H9 (cell line): ENCODE results near the gene PTPRN2. TPM values are rescaled to one million over a fixed set of nuclear protein-coding genes. Genes with fewer than 3 reads are reported as not detected.
A peak's percentile ranks its signal among the peaks of the same experiment; 100 is the strongest.

Experiments
- DNase-seq: peaks from one replicate; pipeline ENCODE4 v3.0.0-alpha.2; 2017
- H2AFZ ChIP-seq: one replicate; pipeline ENCODE4 v1.6.1; 2013; ENCODE audit warnings: mild to moderate bottlenecking, low read length, control low read depth, moderate library complexity
- H2AK5ac ChIP-seq: 2 replicates; pipeline ENCODE4 v1.6.1; 2013; ENCODE audit warnings: low read length, control low read depth, mixed read lengths; ENCODE audit not compliant: insufficient read length
- H2BK120ac ChIP-seq: one replicate; pipeline ENCODE4 v1.6.1; 2013; ENCODE audit warnings: low read depth, mild to moderate bottlenecking, low read length, control low read depth, inconsistent platforms; ENCODE audit not compliant: poor library complexity, severe bottlenecking
- H2BK12ac ChIP-seq: 2 replicates; pipeline ENCODE4 v1.6.1; 2013; ENCODE audit warnings: low read length, control low read depth, mixed read lengths, low read depth; ENCODE audit not compliant: insufficient read length
- H2BK15ac ChIP-seq: 2 replicates; pipeline ENCODE4 v1.6.1; 2013; ENCODE audit warnings: low read depth, low read length, control low read depth
- H2BK20ac ChIP-seq: one replicate; pipeline ENCODE4 v1.6.1; 2013; ENCODE audit warnings: low read depth, mild to moderate bottlenecking, low read length, control low read depth, inconsistent platforms; ENCODE audit not compliant: poor library complexity, severe bottlenecking
- H2BK5ac ChIP-seq: 2 replicates; pipeline ENCODE4 v1.6.1; 2013; ENCODE audit warnings: low read length, control low read depth, mixed read lengths; ENCODE audit not compliant: insufficient read length
- H3K14ac ChIP-seq: 2 replicates; pipeline ENCODE4 v1.6.1; 2013; ENCODE audit warnings: low read length, control low read depth; ENCODE audit not compliant: insufficient read depth
- H3K18ac ChIP-seq: 2 replicates; pipeline ENCODE4 v1.6.1; 2013; ENCODE audit warnings: low read depth, mild to moderate bottlenecking, mixed read lengths, low read length, control low read depth; ENCODE audit not compliant: insufficient read length
- H3K23ac ChIP-seq: 2 replicates; pipeline ENCODE4 v1.6.1; 2013; ENCODE audit warnings: low read length, control low read depth, mixed read lengths, low read depth; ENCODE audit not compliant: insufficient read length
- H3K23me2 ChIP-seq: 2 replicates; pipeline ENCODE4 v1.6.1; 2013; ENCODE audit warnings: low read depth, mild to moderate bottlenecking, mixed read lengths, low read length, control low read depth; ENCODE audit not compliant: insufficient read length, poor library complexity, severe bottlenecking
- H3K27ac ChIP-seq: 2 replicates; pipeline ENCODE4 v1.5.1; 2013; ENCODE audit warnings: low read length, control low read depth, mixed read lengths, low read depth; ENCODE audit not compliant: insufficient read length
- H3K27me3 ChIP-seq: 2 replicates; pipeline ENCODE4 v1.6.1; 2013; ENCODE audit warnings: low read length, control low read depth, inconsistent platforms; ENCODE audit not compliant: insufficient read depth
- H3K4ac ChIP-seq: 2 replicates; pipeline ENCODE4 v1.6.1; 2013; ENCODE audit warnings: low read depth, mild to moderate bottlenecking, control low read depth, inconsistent platforms, low read length, moderate library complexity
- H3K4me1 ChIP-seq: 2 replicates; pipeline ENCODE4 v1.6.1; 2013; ENCODE audit warnings: low read length, control low read depth, inconsistent platforms; ENCODE audit not compliant: insufficient read depth
- H3K4me2 ChIP-seq: 2 replicates; pipeline ENCODE4 v1.6.1; 2013; ENCODE audit warnings: low read length, control low read depth, mixed read lengths; ENCODE audit not compliant: insufficient read length, insufficient read depth
- H3K56ac ChIP-seq: 2 replicates; pipeline ENCODE4 v1.6.1; 2013; ENCODE audit warnings: low read depth, mild to moderate bottlenecking, mixed read lengths, low read length, control low read depth; ENCODE audit not compliant: insufficient read length
- H3K79me1 ChIP-seq: 2 replicates; pipeline ENCODE4 v1.6.1; 2013; ENCODE audit warnings: low read depth, mild to moderate bottlenecking, moderate library complexity, low read length, control low read depth, inconsistent platforms; ENCODE audit not compliant: insufficient read depth, poor library complexity, severe bottlenecking
- H3K79me2 ChIP-seq: 2 replicates; pipeline ENCODE4 v1.6.1; 2013; ENCODE audit warnings: low read length, control low read depth, inconsistent platforms; ENCODE audit not compliant: insufficient read depth
- H3K9ac ChIP-seq: 2 replicates; pipeline ENCODE4 v1.6.1; 2013; ENCODE audit warnings: low read length, control low read depth, mixed read lengths; ENCODE audit not compliant: insufficient read length; ENCODE audit errors: extremely low read depth
- H3K9me3 ChIP-seq: one replicate; pipeline ENCODE4 v1.6.1; 2013; ENCODE audit warnings: low read depth, low read length, inconsistent platforms; ENCODE audit not compliant: control insufficient read depth
- H3T11ph ChIP-seq: one replicate; pipeline ENCODE4 v1.6.1; 2013; ENCODE audit warnings: mild to moderate bottlenecking, low read length, control low read depth, inconsistent platforms
- H4K20me1 ChIP-seq: one replicate; pipeline ENCODE4 v1.6.1; 2013; ENCODE audit not compliant: control insufficient read depth, insufficient read length, insufficient read depth
- H4K5ac ChIP-seq: 2 replicates; pipeline ENCODE4 v1.6.1; 2013; ENCODE audit warnings: low read depth, mild to moderate bottlenecking, mixed read lengths, low read length, control low read depth; ENCODE audit not compliant: insufficient read length
- H4K8ac ChIP-seq: replicated peaks from 2 replicates; pipeline ENCODE4 v1.6.1; 2013; ENCODE audit warnings: low read length, control low read depth, mixed read lengths, low read depth; ENCODE audit not compliant: insufficient read length
- H4K91ac ChIP-seq: 2 replicates; pipeline ENCODE4 v1.6.1; 2013; ENCODE audit warnings: low read depth, mild to moderate bottlenecking, moderate library complexity, mixed read lengths, low read length, control low read depth; ENCODE audit not compliant: insufficient read length
- H3K27ac Mint-ChIP-seq, 3 experiments: 2 replicates in 2 of 3; 3 replicates in 1 of 3; pipeline ENCODE4 v1.8.0; 2020 to 2021; ENCODE audit warnings: mixed read lengths in 3 of 3, mild to moderate bottlenecking in 1 of 3, moderate library complexity in 1 of 3
- H3K27me3 Mint-ChIP-seq: 2 replicates; pipeline ENCODE4 v1.8.0; 2021; ENCODE audit warnings: low read depth, mild to moderate bottlenecking, moderate library complexity, mixed read lengths
- H3K36me3 Mint-ChIP-seq, 3 experiments: 2 replicates in 2 of 3; 3 replicates in 1 of 3; pipeline ENCODE4 v1.8.0; 2020 to 2021; ENCODE audit warnings: low read depth in 3 of 3, mixed read lengths in 3 of 3; ENCODE audit not compliant: insufficient read depth in 1 of 3
- H3K4me1 Mint-ChIP-seq, 2 experiments: 2 replicates each; pipeline ENCODE4 v1.8.0; 2020; ENCODE audit warnings: mixed read lengths in 2 of 2
- H3K4me3 Mint-ChIP-seq, 2 experiments: 2 replicates in 1 of 2; 3 replicates in 1 of 2; pipeline ENCODE4 v1.8.0; 2020 to 2021; ENCODE audit warnings: mild to moderate bottlenecking in 2 of 2, mixed read lengths in 2 of 2, moderate library complexity in 1 of 2
- H3K9me3 Mint-ChIP-seq, 2 experiments: 2 replicates in 1 of 2; 3 replicates in 1 of 2; pipeline ENCODE4 v1.8.0; 2020; ENCODE audit warnings: mild to moderate bottlenecking in 2 of 2, mixed read lengths in 2 of 2, moderate library complexity in 1 of 2
- CTCF ChIP-seq: fragments of 200-600 bp; sonication (generic); conservative IDR thresholded peaks from 3 replicates; pipeline ENCODE4 v1.8.0; 2021; ENCODE audit warnings: antibody characterized with exemption, mild to moderate bottlenecking
- WGBS: extraction: QIAGEN DNeasy Blood & Tissue Kit; methylation state at CpG from one replicate; pipeline ENCODE4 v1.1.7; 2013; ENCODE audit warnings: missing lambda C conversion rate, low lambda C conversion rate, mixed read lengths; ENCODE audit not compliant: insufficient read length; ENCODE audit errors: extremely low coverage; 5-methylcytosine and 5-hydroxymethylcytosine counted together
- total RNA-seq: library from RNA; stranded (reverse); gene quantifications from 2 replicates; pipeline ENCODE4 v1.2.1, GENCODE V29; 2021

PTPRN2 gene
- total RNA-seq, 1 experiment from 2014 or later: 5.2 TPM

- Histone ChIP-seq H3K56ac (no peak overlapping the region), H3K79me2 (no peaks in the 10 kb centered on the region), H3K9me3 (peaks cover 43% of the 10 kb centered on the region), H2BK5ac (no peak overlapping the region), H3K27ac (no peak overlapping the region), H2BK15ac (no peak overlapping the region), H3K79me1 (no peaks in the 10 kb centered on the region), H3K23ac (no peak overlapping the region), H2BK120ac (no peak overlapping the region), H3K27me3 (no peaks in the 10 kb centered on the region), H2BK20ac (no peak overlapping the region), H3K9ac (no peak overlapping the region), H3K4ac (no peak overlapping the region), H3K14ac (no peak overlapping the region; the same call in 1 of the 2 replicates), H4K20me1 (no peaks in the 10 kb centered on the region), H3K4me2 (no peak overlapping the region), H3K18ac (no peak overlapping the region), H2BK12ac (no peak overlapping the region), H3K23me2 (no peaks in the 10 kb centered on the region), H3T11ph (no peak overlapping the region), H2AK5ac (no peak overlapping the region), H4K91ac (no peak overlapping the region), H4K5ac (no peak overlapping the region), H3K4me1 (no peaks in the 10 kb centered on the region), H2AFZ (no peak overlapping the region), H4K8ac (no peak overlapping the region)
- Mint-ChIP-seq H3K36me3 (peaks cover 3 to 33% (median 21%) of the 10 kb centered on the region in 3 experiments; a peak in 6 of 7 replicates), H3K27me3 (peaks cover 7% of the 10 kb centered on the region), H3K27ac (no peak overlapping the region), H3K4me1 (peaks cover 0 to 5% of the 10 kb centered on the region in 2 experiments; a peak in 2 of 4 replicates), H3K9me3 (peaks cover 40 to 44% of the 10 kb centered on the region in 2 experiments), H3K4me3 (no peak overlapping the region; a peak in 1 of 5 replicates)
- WGBS: no CpG with 5 or more reads among the region's 21 CpGs
- TF ChIP-seq CTCF: peak; percentile 48
- DNase-seq: peak; percentile 32
Measured at GRCh38 chr7:157975401-157976372, 611.9 kb downstream of the PTPRN2 start.
